Bronchial epithelial cell (primary cell): ENCODE data around the gene UBLCP1. TPM values are rescaled to one million over a fixed set of nuclear protein-coding genes. Genes with fewer than 3 reads are reported as not detected.

Experiments used
- DNase-seq: peaks from one replicate; pipeline ENCODE4 v3.0.0-alpha.2; 2010; ENCODE audit warnings: low read depth
- FAIRE-seq: peaks from 2 replicates; lab custom pipeline; 2011; peaks lifted over from hg19 to GRCh38; lab: Jason Lieb, UNC
- H3K27me3 ChIP-seq: 2 replicates; pipeline ENCODE4 v1.5.1; 2011; ENCODE audit warnings: low read length; ENCODE audit not compliant: control insufficient read depth, insufficient read depth
- H3K36me3 ChIP-seq: 2 replicates; pipeline ENCODE4 v1.5.1; 2011; ENCODE audit warnings: low read length; ENCODE audit not compliant: control insufficient read depth, insufficient read depth
- H3K4me3 ChIP-seq: 2 replicates; pipeline ENCODE4 v1.5.1; 2011; ENCODE audit warnings: mild to moderate bottlenecking, low read depth, low read length, control low read depth
- CTCF ChIP-seq: IDR thresholded peaks from 2 replicates; pipeline ENCODE4 v1.5.1; 2011; ENCODE audit warnings: mild to moderate bottlenecking, moderate library complexity, low read length, control low read depth, inconsistent platforms; ENCODE audit not compliant: insufficient read depth, severe bottlenecking
- total RNA-seq: library from RNA; depleted of rRNA; stranded (reverse); fragments of >200 nt; gene quantifications from 2 replicates; pipeline ENCODE4 v1.2.1, GENCODE V29; 2014

Gene UBLCP1
- total RNA-seq, 1 donor from 2014 or later, result 14.5 TPM

GRCh38 chr5:159243385-159243784, 19.7 kb upstream of the UBLCP1 start:
- no peaks in the 10 kb centered on the region for H3K27me3 ChIP-seq
- H3K4me3 ChIP-seq, result no peak overlapping the region
- FAIRE-seq (no peak), DNase-seq (no peak)
- H3K36me3 ChIP-seq, result no peaks in the 10 kb centered on the region
- no peak for TF ChIP-seq CTCF

GRCh38 chr5:159244163-159244562, 18.9 kb upstream of the UBLCP1 start:
- TF ChIP-seq CTCF, result no peak
- no peaks in the 10 kb centered on the region for H3K27me3 ChIP-seq
- H3K36me3 ChIP-seq, result no peaks in the 10 kb centered on the region
- no peak overlapping the region for H3K4me3 ChIP-seq
- no peak for DNase-seq
- no peak for FAIRE-seq

- H3K4me3 ChIP-seq, result no peak overlapping the region
- no peaks in the 10 kb centered on the region for H3K36me3 ChIP-seq
- no peak for TF ChIP-seq CTCF
- no peaks in the 10 kb centered on the region for H3K27me3 ChIP-seq
- DNase-seq (no peak), FAIRE-seq (no peak)
Measured at GRCh38 chr5:159244890-159245289, 18.2 kb upstream of the UBLCP1 start.

- Histone ChIP-seq H3K27me3 (no peaks in the 10 kb centered on the region), H3K4me3 (no peak overlapping the region), H3K36me3 (no peaks in the 10 kb centered on the region)
- TF ChIP-seq CTCF, result no peak
- no peak for FAIRE-seq
- peak; percentile 55 for DNase-seq
Measured at GRCh38 chr5:159249158-159249557, 13.9 kb upstream of the UBLCP1 start.

GRCh38 chr5:159252195-159252594, 10.9 kb upstream of the UBLCP1 start:
- H3K36me3 ChIP-seq, result no peaks in the 10 kb centered on the region
- DNase-seq, result peak; percentile 5
- no peaks in the 10 kb centered on the region for H3K27me3 ChIP-seq
- TF ChIP-seq CTCF, result no peak
- FAIRE-seq, result no peak
- H3K4me3 ChIP-seq, result no peak overlapping the region

- no peak for TF ChIP-seq CTCF
- H3K4me3 ChIP-seq, result no peak overlapping the region
- DNase-seq (peak; percentile 47), FAIRE-seq (no peak)
- H3K27me3 ChIP-seq, result no peaks in the 10 kb centered on the region
- no peaks in the 10 kb centered on the region for H3K36me3 ChIP-seq
Measured at GRCh38 chr5:159257007-159257406, 6.1 kb upstream of the UBLCP1 start.
